Measurements from ENCODE around the gene TFG. TPM values are rescaled to one million over a fixed set of nuclear protein-coding genes. Genes with fewer than 3 reads are reported as not detected.
"Not testable (repeated sequence)": the region's sequence is repeated elsewhere in the genome, so short reads cannot be mapped to it uniquely, and the experiment has no call there.

TFG gene
- 100 to 1,000 TPM; 142 to 167 (median 153) TPM for polyA plus RNA-seq (ENCODE audit: insufficient read length in 4 of 4)

DNA sequence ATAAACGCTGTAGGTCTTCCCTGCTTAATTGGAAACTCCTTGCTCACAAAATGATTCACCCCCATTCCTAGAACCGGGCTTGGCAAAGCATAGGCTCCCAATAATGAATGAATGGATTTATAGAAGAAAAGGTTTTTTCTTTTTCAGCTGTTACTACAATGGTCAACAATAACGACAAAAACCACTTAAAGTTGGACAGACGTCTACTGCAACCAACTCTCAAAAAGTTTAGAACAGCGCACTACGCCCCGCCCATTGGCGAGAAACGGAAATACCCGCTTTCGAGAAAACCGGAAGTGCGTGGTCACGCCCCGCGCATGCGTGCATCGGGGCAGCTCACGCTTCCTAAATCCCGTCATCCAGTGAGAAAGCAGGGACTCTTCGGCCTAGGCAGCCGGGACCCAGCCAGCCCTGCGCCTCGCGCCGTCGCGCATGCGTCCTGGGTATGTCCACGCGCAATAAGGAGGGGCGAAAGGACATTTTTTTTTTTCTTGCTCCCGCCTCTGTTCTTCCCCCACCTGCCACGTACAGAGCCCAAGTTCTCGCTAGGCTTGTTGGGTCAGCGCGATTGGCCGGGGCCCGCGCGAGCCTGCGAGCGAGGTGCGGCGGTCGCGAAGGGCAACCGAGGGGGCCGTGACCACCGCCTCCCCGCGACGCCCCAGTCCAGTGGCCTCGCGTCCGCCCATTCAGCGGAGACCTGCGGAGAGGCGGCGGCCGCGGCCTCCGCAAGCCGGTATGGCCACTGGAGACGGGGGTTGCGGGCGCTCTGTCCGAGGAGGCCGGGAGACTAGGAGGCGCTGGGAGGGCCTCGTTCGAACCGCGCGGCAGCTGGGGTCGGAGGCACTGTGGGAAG, at the start of gene TFG:
TFG (plus strand) TSS at position 506 of the 853 bp plus-strand sequence. CDS start 4,192 bp downstream, outside the sequence.
- peak; percentile 96 to 100 (median 98) for DNase-seq (ENCODE audit: low read depth in 4 of 4, low spot score in 3 of 4)

DNA sequence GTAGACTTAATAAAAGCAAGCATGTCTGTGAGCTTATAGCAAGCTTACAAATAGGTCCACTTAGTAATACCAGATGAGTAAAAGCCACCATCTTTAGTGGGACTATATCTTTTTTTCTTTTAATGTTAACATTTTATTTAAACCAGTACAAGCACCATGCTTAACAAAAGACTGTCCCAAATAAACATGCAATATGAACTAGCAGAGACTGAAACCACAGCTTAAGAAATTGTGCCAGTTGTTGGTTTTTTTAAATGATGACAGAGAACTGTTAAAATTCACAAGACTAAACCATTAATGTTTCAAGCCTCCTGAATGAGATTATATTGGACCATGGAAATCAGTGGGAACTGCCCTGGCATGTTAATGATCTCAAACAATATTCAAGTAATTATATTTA, 48.0 kb upstream of the TFG start:
- DNase-seq (ENCODE audit: low read depth in 4 of 4, low spot score in 3 of 4) = not testable (repeated sequence)

DNA sequence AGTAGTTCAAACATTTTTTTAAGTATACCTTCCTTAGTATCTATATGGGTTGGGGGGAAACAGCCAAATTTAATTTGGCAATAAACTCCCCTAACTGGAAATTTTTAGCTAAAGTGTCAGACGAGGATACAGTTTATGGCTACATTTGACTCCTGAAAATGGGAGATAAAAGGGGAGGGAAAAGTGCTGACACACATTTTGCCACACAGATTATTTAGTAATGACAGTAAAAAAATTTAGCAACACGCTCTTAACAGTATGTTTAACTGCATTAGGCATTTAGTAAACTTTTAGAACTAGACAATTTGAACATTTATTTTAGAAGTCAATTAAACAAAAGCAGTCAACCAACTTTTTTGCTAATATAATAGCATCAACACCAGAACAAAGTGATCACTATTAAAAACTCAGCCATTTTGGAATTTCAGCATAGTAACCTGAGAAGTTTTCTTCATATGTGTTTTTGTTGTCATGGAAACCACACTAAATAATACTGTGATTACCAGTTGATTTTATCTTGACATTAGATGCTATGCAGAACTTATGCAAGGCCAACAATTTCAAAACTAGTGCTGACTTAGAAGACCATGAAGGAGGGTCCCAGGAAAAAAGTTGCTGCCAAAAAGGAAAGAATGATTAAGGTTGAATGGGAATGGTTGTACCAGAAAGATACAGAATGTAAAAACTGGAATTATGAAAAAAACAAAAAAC, 47.0 kb upstream of the TFG start:
- DNase-seq (ENCODE audit: low read depth in 4 of 4, low spot score in 3 of 4) = no peak

DNA sequence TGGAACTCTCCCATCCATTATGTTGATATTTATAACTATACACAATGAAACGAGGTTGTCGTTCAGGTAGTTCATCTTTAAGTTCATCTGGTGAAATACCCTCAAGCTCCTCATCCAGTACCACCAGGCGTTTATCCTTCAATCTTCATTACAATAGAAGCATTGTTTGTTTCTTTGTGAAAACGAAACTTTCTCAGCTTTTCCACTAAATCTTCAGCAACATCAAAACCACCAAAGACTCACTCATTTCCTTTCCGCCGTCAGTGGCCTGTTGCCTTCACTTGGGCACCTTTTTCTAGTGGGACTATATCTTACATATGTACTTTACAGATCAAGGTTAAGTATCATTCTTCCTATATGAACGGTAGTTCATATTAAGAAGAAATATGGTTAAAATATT, 44.1 kb upstream of the TFG start:
- DNase-seq (ENCODE audit: low read depth in 4 of 4, low spot score in 3 of 4) = no peak

DNA sequence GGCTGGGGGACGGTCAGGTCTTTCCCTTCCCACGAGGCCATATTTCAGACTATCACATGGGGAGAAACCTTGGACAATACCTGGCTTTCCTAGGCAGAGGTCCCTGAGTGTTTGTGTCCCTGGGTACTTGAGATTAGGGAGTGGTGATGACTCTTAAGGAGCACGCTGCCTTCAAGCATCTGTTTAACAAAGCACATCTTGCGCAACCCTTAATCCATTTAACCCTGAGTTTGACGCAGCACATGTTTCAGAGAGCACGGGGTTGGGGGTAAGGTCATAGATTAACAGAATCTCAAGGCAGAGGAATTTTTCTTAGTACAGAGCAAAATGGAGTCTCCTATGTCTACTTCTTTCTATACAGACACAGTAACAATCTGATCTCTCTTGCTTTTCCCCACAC, 42.6 kb upstream of the TFG start:
- not testable (repeated sequence) for DNase-seq (ENCODE audit: low read depth in 4 of 4, low spot score in 3 of 4)

DNA sequence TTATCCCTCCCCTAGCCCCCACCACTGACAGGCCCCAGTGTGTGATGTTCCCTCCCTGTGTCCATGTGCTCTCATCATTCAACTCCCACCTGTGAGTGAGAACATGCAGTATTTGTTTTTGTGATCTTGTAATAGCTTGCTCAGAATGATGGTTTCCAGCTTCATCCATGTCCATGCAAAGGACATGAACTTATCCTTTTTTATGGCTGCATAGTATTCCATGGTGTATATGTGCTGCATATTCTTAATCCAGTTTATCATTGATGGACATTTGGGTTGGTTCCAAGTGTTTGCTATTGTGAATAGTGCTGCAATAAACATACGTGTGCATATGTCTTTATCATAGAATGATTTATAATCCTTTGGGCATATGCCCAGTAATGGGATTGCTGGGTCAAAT, 42.0 kb upstream of the TFG start:
- not testable (repeated sequence) for DNase-seq (ENCODE audit: low read depth in 4 of 4, low spot score in 3 of 4)

DNA sequence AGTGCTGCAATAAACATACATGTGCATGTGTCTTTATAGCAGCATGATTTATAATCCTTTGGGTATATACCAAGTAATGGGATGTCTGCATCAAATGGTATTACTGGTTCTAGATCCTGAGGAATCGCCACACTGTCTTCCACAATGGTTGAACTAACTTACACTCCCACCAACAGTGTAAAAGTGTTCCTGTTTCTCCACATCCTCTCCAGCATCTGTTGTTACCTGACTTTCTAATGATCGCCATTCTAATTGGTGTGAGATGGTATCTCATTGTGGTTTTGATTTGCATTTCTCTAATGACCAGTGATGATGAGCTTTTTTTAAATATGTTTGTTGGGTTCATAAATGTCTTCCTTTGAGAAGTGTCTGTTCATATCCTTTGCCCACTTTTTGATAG, 38.3 kb upstream of the TFG start:
- not testable (repeated sequence) for DNase-seq (ENCODE audit: low read depth in 4 of 4, low spot score in 3 of 4)

DNA sequence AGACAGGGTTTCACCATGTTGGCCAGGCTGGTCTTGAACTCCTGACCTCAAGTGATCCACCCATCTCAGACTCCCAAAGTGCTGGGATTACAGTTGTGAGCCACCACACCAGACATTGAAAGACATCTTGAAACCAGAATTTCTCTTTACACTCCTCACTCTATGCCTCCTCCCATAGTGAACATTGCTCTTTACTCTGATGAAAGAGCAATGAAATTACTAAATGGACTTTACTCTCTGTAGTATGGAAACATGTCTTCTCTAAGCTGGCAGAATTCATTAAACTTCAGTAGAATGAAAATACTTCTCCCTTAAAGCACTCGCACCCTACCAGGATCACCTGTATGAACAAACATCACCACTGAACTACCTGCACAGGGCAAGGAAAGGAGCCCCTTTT, 27.8 kb upstream of the TFG start:
- DNase-seq (ENCODE audit: low read depth in 4 of 4, low spot score in 3 of 4) = no peak

DNA sequence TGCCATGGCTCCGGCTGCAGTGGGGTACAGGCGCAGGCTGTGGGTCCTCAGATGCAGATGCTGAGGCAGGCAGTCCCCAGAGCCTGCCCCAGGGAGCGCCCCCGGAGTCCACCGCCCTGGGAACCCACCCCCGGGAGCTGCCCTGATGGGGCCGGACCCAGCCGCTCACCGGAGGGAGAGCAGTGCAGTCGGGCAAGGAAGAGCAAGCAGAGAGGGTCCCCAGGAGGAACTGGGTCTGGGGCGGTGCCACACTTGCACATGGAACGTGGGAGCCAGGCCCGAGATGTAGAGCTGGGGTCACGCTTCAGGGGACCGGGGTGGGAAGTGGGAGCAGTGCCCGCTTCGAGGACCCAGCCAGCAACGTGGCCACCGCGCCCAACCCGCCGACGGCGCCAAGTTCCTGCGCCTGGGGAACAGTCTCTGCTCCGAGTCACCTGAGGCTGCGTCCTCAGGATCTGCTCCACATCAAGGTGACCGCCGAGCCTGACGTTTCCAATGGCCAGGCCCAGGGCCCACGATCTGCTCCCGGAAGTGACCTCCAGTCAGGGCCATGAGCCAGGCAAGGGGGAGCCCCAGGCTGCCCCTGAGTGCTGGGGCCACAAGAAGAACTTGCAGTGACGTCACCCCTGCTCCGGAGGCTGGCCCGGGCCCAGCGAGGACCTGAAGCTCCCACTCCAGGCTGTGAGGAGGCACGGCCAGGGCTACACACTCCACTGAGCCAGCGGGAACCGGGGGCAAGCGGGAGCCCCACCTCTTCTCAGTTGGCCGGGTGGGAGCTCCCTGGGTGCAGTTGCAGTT, 27.0 kb upstream of the TFG start:
- DNase-seq (ENCODE audit: low read depth in 4 of 4, low spot score in 3 of 4) = no peak

DNA sequence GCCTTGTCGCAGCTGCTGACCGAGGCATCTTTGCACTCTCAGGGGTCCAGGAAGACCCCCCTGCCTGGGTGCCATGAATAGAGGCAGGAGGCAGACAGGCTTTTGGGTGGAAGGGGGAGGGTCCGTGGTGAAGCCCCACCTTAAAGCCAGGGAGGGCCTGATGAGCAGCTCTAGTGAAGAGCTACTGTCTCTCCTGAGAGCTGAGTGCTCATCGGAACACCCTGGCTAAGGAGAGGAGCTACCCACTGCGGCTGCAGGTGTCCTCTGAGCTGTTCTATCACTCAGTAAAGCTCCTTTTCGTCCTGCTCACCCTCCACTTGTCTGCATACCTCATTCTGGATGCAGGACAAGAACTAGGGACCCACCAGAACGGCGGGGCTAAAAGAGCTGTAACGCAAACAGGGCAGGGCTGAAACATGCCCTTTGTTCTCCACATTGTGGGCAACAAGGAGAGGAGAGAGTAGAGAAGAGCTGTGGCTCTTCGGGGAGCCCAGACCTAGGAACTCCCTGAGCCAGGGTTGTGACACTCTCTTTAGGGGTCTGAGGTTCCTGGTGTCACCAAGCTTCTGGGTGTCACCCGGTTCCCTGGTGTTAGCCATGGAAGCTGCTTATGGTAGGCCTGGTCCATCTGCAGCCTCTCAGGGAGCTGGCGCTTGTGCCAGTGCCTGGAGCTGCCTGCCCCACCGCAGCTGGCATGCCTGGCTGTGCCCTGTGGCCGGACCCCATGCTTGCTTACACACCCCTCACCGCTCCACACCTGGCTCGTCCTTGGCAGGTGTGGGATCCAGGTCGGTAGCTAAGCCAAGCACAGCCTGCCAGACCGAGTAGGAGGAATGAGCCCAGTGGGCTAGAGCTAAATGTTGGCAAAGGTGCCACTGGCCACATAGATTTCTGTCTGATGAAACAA, 26.2 kb upstream of the TFG start:
- no peak for DNase-seq (ENCODE audit: low read depth in 4 of 4, low spot score in 3 of 4)

DNA sequence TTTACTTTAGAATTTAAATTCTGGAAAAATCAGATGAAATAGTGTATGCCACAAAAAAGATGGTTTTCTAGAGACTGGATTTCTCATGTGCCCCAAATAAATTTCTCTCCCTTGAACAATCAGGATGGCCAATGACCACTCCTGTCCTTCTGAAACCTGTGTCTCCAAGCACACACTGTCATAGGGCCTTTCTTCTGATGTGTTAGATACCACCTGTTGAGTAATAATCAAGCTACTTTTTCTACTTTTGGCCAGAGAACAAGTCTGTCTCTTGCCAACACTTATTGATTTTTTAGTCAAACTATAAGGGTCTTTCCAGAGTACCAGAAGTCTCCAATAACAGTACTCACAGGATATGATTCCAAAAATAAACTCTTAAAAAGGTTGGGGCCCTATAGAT, 16.1 kb upstream of the TFG start:
- no peak for DNase-seq (ENCODE audit: low read depth in 4 of 4, low spot score in 3 of 4)

DNA sequence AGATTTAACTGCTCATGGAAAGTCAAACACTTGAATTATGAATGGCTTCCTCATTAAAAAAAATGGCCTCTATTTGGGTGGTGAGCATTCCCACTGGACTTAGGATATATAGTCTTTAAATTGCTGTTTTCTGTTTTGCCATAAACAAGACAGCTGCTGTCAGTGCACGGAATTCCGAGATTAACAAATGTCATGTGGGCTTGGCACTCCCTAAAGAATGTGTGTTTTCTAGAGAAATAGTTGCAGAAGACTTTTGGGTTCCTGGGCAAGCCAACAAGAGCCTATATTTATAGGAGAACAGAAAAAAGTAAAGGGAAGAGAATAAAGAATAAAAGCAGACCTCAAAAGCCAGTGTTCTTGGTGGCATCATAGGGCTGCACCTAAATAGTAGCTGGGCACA, 13.6 kb upstream of the TFG start:
- no peak for DNase-seq (ENCODE audit: low read depth in 4 of 4, low spot score in 3 of 4)

DNA sequence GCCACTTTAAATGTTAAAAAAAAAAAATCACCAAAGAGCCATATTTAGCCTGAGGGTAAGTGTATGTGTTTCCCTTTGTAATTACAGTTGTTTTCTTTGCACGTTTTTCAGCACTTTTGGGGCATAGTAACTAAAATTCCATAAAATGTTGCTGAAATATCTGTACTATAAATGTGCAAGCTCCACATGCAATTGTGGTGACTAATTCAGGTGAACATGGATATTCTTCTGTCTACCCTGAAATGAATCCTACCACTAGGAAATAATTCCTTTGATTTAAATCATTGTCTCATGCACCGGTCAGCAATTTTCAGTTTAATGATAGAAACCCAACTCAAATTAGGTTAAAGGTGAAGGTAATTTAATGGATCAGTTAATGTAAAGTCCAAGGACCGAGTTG, 13.1 kb upstream of the TFG start:
- no peak for DNase-seq (ENCODE audit: low read depth in 4 of 4, low spot score in 3 of 4)

DNA sequence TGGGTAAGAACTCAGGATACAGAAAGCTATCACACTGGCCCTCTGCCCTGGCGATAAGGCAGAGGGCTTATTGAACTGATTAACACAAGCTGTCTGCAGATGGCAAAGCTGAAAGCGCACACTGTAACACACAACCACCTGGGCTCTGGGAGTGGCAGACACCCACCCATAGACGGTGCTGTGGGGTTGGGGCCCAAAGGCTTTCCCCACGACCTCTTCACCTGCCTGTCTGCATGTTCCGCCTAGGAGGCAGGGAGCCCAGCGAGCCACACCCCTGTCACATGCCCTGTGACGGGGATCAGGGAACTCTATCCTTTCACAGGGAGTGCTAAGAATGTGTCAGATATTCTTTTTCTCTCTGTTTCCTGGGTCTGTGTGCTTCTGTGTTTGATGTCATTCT, 12.1 kb upstream of the TFG start:
- no peak for DNase-seq (ENCODE audit: low read depth in 4 of 4, low spot score in 3 of 4)

DNA sequence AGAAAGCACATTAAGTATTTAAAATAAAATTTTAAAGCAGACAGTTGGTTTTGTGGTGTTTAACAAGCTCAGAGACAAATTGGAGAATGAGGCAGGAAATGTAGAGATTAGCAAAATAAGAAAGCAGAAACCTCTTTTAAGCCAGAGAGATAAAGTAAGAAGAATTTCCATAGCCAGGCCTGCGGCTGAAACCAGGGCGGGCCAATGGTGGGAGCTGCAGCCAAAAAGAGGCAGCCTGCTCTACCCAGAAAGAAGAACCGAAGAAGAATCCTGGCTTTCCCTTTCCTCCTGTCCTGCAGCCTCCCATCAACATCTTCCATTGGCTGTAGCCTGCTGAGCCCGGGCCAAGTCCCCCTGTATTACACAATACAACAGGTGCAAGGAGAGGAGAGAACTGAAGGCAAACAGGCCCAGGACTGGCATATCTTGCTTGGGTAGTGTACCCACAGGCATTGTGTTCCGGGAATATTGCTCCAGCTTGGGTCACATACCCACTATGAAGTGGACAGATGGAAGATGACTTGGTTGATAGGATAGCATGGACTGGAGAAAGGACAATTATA, 11.5 kb upstream of the TFG start:
- no peak for DNase-seq (ENCODE audit: low read depth in 4 of 4, low spot score in 3 of 4)

DNA sequence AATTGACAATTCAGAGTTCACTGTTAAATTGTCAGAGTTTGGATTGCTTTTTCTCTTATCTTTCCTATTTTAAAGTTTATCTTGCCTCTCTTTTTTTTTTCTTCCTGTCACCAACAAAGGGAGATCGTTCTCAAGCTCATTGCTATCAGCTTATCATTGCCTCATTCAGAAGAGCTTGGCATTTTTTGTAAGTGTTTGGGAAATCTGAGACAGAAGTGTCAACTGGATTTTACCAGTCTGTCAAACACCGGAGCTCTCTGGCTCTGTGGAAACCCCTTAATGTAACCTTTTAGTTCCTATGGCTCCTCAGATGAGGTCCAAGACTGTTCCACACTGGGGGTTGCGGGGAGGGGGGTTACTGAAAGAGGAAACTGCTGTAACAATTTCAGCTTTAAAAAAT, 10.6 kb upstream of the TFG start:
- no peak for DNase-seq (ENCODE audit: low read depth in 4 of 4, low spot score in 3 of 4)

DNA sequence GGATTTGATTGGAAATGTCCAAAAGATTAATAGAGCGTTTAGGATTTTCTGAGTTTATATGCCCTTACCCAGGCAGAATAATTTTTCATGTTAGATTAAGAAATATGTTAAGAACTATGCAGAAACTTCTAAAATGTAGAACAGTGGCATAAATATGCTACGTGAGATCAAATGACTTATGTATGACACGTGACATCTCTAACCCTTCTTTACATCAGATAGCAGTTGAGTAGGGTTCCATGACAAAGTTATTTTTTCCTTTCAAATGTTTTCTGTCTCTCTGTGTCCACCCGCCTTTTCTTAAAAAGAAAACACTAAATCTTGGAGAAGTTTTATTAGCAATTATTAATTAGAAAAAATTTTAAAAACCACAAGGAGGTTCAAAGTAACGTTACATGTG, 8.6 kb upstream of the TFG start:
- DNase-seq (ENCODE audit: low read depth in 4 of 4, low spot score in 3 of 4) = no peak

DNA sequence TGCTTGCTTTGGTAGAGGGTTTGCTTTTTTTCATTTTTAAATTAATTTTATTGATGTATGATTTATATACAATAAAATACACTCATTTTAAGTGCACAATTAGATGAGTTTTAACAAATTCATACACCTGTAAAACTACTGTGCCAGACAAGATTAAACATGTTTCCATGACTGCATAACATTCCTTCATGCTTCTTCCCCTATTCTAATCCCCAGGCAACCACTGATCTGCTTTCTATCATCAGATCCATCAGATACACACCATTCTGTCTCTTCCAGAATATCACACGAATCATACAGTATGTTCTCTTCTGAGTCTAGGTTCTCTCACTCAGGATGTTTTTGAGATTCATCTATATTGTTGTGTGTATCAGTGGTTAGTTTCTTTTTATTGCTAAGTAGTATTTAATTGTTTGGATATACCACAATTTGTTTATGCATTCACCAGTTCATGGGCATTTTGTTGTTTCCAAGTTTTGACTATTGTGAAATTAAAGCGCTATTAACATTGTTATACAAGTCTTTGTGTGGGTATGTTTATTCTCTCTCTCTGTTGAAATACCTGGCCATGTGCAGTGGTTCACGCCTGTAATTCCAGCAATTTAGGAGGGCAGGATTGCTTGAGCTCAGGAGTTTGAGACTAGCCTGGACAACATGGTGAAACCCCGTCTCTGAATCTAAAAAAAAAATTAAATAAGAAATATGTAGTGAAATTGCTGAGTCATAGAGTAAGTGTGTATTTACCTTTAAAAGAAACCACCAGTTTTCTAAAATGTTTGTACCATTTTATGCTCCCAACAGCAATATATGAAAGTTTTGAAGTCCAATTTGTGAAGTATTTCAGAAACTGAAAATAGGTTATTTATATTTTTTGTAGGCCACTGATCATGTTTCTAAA, 7.0 kb upstream of the TFG start:
- no peak for DNase-seq (ENCODE audit: low read depth in 4 of 4, low spot score in 3 of 4)

DNA sequence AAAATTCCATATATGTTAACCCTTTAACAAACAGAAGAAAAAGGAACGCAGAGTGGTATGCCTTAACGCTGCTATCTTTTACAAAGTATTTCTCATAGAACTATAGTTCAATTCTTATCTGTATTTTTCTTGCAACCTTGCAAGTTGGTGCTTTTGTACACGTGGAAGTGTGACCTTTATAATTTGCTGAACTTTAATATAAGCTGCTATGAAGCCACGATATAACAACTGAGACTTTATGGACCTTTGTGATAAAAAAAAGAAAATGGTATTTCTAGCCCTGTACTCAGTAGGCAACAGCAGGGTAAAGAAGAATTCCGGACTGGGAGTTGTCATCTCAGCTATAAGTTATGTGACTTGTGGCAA, 6.3 kb upstream of the TFG start:
- DNase-seq (ENCODE audit: low read depth in 4 of 4, low spot score in 3 of 4) = no peak
